NCI-H524 treated with DMSO at 0.1 percent for 48 hours (cell line): ENCODE measurements around the gene DRAP1.

Experiments
- DNase-seq: peaks from one replicate; lab custom pipeline; 2025; lab: John Stamatoyannopoulos, UW

The DRAP1 gene

GRCh38 chr11:65961267-65962140 is 42.3 kb downstream of the DRAP1 start, which contains the start of gene SART1:
Gene SART1, plus strand, starts transcription at chr11:65961734. Its CDS starts 47 bp downstream, at chr11:65961781.
- DNase-seq: peak; percentile 80

- DNase-seq: no peak
Measured at GRCh38 chr11:65962141-65962564, 42.9 kb downstream of the DRAP1 start.

GRCh38 chr11:65964906-65965305 is 45.7 kb downstream of the DRAP1 start:
- no peak for DNase-seq

- DNase-seq: no peak
Measured at GRCh38 chr11:65965986-65966762, 46.9 kb downstream of the DRAP1 start.

DNA sequence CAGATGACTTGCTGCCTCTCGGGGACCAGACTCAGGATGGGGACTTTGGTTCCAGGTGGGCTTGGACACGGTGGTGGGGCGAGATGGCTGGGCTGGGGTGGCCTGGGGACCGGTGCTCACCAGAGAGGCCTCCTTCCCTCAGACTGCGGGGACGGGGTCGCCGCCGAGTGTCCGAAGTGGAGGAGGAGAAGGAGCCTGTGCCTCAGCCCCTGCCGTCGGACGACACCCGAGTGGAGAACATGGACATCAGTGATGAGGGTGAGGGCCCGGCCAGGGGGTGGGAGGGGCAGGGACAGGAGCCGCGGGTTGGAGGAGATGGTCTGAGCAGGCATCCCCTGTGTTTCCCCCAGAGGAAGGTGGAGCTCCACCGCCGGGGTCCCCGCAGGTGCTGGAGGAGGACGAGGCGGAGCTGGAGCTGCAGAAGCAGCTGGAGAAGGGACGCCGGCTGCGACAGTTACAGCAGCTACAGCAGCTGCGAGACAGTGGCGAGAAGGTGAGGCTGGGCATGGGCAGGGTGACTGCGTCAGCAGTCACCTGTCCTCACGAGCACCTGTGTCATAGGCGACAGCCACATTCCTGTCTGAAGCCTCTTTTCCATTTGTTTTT is 48.2 kb downstream of the DRAP1 start:
- no peak for DNase-seq

DNA sequence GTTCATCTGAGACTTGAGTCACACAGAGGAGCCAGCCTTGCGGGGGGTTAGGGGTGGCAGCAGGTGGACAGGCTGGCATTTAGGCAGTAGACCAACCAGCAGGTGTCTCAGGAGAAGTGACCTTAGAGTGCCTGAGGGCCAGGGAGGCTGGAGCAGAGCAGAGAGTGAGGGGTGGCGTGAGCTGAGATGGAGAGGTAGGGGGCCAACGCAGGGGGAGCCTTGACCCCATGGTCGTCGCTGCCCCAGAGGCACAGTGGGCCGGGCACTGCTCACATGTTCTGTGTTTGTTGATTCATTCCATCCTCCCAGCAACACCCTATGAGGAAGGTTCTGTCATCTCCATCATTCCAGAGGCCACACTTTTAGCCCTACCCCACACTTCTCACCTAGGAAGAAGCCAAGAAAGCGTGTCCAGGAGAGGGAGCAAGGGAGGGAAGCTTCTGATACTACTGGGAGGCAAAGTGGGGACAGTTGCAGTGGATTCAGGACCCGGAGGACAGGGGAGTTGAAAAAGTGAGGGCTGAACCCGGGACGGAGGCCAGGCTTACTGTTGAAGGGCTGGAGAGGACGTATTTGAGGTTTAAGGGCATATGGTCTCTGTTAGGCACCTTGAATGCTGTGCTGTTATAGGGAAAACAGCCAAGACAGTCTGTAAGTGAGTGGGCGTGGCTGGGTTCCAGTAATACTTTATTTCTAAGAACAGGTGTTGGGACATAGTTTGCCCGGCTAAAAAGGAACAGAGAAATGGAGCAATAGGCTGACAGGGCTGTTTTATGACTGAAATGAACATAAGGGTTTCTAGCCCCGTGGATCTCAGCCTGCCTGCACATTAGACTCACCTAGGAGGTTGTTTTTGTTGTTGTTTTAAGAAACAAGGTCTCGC is 49.6 kb downstream of the DRAP1 start:
- no peak for DNase-seq
